ENCODE results near the gene PDZD4.

The PDZD4 gene

DNA sequence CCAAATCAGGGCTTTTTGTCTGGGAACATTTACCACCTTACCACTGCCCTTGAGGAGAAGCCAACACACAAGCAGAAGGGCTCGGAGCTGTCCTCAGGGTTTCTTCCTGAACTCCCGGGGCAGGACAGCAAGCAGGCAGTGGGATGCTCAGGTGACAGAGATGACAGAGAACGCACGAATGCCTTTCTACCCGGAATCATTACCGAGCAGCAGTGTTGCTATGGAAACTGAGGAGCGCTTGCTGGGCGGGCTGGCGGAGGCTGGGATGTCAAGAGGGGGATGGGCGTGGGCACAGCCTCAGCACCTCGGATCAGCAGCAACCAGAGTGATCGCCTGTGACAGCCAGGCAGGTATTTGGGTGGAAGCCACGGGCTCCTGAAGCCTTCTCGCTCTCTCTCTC lies 18.1 kb downstream of the PDZD4 start:
- no peak for DNase-seq (ENCODE audit: low spot score)
- FAIRE-seq: no peak

DNA sequence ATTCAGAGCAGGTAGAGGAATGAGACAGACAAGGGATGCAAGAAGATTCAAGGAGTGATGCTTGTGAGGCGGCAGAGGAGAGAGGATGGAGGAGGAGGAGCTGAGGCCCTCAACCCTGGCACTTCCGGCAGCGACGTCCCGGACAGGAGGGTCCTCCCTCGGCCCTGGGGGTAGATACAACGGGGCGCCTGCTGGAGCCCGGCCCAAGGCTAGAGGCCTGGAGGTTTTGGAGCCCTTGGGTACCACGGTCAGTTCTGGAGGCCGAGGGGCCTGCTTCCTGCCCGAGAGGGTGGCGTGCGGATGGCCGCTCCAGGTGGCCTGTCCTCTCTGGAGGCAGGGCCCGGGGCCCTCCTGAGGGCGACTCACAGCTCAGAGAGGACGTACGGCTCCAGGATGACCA lies 22.4 kb downstream of the PDZD4 start:
- FAIRE-seq: no peak
- no peak for DNase-seq (ENCODE audit: low spot score)

DNA sequence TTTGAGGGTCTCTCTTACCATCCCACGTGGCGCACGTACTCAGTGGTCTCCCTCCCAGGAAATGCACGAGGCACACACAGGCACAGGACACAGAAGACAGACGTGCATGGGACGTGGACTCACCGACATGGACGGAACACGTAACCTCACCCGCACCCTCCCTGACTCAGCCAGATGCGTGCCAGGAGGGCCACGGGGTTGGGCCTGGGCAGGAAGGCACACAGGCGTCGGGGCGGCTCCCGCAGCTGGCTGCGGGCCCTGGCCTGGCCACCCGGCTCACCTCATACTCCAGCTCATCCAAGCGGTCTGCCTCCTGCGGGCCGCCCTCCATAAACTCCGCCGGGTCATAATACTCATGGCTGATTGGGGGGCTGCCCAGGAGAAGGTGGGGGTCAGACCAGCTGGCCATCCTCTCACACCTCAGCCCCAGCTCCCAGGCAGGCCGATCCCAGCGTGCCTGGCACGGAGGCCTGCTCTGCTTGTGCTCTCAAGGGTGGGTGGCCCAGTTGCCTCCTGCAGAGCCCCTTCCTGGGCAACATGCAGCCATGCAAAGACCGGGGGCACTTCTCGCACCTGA lies 23.3 kb downstream of the PDZD4 start:
- FAIRE-seq (no peak), DNase-seq (ENCODE audit: low spot score) (no peak)

DNA sequence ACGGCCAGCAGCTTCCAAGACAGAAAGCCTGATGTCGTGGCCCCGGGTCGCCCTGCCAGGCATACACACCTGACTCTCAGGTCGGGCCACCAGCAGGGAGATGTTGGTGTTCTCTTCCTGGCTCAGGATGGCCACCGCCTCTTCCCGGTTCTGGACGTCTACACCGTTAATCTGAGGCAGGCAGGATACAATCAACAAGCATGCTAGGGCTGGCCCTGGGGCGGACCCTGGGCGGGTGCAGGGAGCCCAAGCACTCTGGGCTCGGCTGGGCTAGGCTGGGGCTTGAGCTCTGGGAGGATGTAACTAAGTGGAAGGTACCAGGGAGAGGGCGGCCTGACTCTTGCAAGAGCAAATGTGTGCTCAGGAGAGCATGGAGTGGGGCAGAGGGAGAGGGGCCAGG lies 24.9 kb downstream of the PDZD4 start:
- DNase-seq (ENCODE audit: low spot score) (no peak), FAIRE-seq (no peak)

DNA sequence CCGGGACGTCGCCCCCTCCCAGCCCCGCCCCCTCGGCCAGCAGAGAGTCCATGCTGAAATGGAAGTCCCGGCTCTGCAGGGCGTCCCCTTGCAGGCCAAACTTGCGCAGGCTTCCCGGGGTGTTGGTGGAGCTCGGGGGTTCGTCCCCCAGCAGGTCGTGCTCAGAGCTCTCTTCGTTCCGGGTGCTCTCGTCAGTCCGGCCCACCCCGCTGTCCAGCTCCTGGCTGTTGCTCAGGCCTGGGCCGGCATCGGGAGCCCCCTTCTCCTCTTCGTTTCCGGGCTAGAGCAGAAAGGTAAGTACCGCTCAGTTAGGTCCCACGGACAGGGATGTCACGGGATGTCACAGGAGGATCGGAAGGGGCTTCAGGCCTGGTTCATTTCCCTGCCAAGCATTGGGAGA lies 25.7 kb downstream of the PDZD4 start:
- DNase-seq (ENCODE audit: low spot score) (no peak), FAIRE-seq (no peak)

DNA sequence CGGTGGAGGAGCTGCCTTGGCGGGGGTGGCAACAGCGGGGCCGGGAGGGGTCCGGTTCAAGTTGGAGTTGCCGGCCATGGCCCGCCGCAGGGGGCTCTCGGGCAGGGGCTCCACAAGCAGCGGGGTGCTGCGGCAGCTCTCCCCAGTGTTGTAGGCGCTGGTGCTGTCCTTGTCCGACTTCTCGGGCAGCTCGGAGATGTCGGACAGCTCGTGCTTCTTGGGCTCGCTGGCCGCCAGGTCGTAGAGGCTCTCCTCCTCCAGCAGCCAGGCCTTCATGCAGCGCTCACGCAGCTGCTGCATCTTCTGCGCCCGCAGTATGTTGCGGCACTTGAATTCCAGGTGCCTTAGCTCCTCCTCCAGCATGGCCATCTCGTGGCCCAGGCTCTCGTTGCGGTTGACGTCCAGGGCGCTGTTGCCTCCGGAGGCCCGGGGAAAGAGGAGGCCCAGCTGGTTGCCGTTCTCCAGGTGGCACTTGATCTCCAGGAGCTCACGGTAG lies 26.2 kb downstream of the PDZD4 start:
- no peak for DNase-seq (ENCODE audit: low spot score)
- no peak for FAIRE-seq

DNA sequence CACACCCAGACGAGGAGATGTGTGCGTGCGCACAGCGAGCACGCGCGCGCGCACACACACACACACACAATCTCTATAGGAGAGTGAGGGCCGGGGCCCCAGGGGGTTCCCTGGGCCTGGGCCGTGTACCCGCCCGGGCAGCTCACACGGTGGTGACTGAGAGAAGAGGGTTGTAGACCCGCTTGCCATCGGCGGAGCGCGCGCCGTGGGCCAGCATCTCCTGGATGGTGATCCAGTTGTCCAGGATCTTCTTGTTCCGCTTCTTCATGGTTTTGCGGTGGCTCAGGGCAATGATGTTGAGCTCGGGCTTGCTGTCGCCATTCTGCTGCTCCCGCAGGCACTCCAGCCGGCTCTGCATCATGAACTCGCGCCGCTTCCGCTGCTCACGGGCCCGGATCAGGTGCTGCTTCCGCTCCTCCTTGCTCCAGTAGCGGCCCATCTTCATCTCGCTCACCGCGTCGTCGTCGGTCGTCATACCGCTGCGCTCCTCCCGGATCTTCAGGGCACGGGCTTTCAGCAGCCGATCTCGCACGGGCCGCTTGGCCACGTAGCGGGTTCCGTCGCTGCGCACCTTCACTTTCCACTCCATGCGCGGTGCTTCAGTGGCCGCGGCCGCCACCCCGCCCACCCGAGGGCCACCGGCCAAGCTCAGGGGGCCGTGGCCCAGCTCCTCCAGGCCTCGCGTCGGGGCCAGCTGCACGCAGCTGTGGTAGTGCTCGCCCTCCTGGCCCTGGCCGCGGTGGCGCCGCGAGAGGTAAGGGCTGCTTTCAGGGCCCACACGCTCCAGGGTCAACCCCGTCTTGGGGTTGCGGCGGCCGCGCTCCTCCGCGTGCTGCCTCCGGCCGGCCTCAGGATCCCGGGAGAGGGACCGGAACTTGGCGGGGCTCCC lies 26.9 kb downstream of the PDZD4 start:
- FAIRE-seq (no peak), DNase-seq (ENCODE audit: low spot score) (no peak)

DNA sequence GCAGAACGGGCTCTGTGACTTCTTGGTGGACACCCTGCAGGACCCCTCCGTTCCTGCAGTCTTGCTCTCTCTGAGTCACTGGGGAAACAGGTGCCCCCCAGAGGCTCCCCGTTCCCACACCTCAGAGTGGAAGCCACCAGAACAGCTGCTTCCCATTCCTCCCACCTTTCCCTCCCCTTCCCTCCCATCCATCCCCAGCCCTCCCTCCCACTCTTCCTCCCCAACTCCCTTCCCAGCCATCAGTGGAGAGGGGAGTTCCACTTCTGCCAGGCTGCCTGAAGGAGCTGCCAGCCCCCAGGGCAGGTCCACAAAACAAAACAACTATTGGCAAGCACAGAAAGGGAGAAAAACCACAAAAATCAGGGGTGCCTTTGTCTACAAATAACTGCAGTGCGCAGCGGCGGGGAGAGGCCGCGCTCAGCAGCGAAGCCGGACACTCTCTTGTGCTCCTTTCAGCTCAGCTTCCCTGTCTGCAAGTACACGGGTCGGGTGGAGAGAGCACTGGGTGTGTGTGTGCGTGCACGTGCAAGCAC lies 27.8 kb downstream of the PDZD4 start:
- FAIRE-seq (no peak), DNase-seq (ENCODE audit: low spot score) (no peak)

DNA sequence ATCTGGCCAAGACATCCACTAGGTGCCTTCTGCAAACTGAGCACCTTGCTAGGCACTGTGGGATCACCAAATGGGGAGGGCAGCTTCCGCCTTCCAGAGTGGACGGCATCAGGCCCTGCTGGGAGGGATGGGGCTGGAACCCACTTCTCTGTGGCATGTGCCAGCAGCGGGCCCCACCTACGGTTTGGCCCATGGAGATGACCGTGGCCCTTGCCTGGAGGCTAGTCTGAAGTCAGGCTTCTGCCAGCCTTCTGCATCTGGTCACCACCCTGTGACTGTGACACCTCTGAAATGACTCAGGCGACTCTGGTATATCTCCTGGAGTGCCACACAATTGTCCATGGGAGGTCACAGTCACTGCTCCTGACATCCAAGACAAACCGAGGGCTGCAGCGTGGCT lies 28.7 kb downstream of the PDZD4 start:
- no peak for FAIRE-seq

DNA sequence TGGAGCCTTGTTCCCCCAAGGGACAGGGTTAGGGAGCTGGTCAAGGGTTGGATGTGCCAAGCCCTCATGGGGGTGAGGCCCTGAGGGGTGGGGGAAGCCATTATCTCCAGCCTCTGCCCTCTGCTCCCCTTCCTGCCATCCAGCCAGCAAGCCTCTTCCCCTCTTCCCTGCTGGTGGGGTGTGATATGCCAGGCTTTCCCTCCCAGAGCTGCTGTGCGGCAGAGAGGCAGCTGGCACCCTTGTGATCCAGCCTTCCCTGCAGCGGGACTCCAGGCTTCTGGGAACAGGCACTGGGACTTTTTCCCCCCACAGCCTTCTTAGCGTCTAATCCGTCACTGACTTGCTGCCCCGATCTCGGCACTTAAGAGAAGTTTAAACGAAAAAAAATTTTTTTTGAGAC lies 29.6 kb downstream of the PDZD4 start:
- FAIRE-seq (no peak), DNase-seq (ENCODE audit: low spot score) (no peak)

More for the DNA sequence above, 28.7 kb downstream of the PDZD4 start:
- DNase-seq (ENCODE audit: low spot score): no peak

DNA sequence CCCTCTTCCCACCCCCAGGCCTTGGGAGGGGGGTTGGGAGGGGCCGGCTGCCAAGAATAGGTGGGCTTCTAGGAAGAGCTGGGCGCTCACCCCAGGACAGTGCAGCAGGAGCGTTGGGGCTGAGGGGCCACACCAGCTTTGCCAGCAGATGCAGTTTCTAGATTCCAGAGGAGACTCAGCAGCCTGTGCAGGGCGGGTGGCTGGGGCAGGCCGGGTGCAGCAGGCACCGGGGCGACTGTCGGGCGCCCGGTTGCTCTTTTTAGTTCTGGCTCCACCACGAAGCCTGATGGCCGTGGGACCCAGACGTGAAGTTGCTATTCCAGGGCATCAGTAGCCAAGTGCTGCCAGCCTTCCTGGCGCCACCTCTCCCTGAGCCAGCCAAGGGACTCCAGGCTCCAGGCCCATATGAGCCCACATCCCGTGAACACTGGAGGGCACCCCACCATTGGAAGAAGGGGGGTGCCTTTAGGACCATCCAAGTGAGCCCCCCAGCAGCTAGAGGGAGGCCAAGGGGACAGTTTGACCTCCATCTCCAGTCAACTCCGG lies 30.1 kb downstream of the PDZD4 start:
- no peak for DNase-seq (ENCODE audit: low spot score)
- FAIRE-seq: no peak

DNA sequence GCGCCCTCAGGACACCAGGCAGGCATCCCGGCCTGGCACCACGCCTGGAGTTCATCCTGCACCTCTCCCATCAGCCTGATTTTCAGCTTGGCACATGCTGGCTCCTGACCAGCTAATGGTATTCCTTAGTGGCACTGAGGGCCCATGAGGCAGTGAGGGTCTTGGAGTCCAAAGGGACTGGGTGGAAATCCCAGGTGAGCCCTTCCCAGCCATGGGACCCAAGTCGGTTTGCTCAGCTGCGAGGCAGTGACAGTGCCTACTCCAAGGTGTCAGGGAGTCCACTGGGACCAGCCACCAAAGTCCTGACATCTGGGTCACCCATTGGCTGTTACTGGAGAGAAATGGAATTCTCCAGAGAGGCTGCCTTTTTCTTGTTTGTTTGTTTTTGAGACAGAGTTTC lies 31.0 kb downstream of the PDZD4 start:
- FAIRE-seq (no peak), DNase-seq (ENCODE audit: low spot score) (no peak)

DNA sequence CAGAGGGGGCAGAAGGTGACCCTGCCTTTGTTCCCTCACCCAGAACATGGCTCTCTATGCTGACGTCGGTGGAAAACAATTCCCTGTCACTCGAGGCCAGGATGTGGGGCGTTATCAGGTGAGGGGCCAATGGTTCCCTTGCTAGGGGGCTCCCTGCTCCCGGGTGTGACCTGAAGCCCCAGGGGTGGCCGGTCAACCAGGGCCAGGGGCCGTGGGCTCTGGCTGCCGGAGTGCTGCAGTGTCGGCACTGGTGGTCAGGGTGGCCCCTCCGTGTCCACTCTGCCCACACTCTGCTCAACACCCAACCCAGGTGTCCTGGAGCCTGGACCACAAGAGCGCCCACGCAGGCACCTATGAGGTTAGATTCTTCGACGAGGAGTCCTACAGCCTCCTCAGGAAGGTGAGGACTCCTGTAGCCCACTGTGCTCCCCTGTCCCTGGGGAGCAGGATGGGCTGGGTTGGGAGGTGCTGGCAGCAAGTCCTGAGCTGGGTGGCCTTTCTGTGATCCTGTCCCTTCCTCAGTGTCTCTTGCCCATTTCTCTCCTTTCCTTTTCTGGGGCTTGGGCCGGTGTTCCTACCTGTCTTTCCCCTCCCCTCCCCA lies 32.8 kb downstream of the PDZD4 start:
- DNase-seq (ENCODE audit: low spot score) (no peak), FAIRE-seq (no peak)

DNA sequence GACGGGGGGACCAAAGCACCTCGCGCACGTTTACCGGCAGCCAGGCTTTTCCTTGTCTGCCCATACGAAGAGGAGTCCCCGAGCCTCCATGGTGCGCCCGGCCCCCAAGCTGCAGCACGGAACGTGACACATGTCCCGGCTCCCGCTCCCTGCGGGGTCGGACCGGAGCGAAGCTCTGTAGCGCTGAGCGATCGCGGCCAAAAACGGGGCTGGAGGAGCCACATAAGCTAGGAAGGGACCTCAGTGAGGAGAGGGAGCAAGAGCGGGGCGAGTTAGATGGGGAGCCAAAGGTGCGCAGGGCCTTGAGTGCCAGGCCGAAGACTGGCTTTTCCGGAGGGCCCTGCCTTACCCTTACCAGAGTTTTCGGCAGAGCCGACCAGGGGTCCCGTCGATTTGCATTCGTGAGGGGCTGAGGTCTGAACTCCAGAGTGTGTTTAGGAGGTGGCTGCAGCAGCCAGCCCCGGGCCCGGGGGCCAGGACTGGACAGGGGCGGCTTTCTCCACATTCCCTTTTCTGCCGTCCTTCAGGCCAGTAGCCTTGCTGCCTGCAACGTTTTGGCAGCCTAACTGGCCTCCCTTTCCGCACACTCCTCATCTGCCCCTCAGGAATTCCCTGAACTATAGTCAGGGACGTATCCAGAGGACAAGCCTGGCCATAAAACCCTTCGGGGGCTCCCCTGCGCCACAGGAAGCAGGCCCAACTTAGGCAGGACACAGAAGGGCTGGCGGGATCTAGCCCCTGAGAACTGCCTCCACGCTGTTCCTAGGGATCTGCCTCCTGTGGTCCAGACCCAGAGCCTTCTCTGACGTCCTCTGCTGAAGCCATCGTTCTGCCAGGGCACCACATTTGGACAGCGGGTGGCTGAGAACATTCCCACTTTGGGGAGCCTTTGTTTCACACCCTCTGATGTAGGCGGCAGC lies 35.2 kb downstream of the PDZD4 start:
- FAIRE-seq (no peak), DNase-seq (ENCODE audit: low spot score) (no peak)

DNA sequence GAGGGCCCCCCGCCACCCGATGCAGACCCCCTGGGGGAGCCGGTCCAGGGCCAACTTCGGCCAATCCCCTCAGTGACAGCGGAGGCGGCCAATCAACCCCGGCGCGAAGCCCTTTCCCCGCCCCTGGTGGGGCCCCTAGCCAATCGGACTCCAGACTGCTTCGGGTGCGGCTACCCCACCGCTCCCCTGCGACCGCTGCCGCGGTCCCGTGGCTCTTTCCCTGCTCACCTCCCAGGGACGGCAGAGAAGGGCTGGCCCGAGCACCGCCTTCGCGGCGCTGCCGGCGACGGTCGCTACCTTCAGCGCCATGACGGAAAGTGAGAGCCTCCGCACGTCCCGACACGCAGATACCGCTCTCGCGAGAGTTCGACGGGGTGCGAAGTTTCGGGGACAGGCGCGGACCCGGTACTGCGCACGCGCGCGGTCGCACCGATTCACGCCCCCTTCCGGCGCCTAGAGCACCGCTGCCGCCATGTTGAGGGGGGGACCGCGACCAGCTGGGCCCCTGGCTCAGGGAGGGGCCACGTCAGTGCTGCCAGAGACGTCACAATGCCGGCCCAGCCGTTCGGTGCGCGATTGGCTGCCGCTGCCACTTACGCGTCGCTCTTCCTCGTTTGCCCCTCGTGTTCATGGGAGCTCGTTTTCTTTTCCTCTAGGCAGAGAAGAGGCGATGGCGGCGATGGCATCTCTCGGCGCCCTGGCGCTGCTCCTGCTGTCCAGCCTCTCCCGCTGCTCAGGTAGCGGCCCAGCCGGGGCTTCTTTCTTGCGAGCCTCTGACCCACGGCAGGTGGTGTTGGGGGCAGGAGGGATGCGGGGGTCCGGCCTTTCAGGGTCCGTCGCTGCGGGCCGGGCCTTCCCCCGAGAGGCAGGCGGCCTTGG lies 36.1 kb downstream of the PDZD4 start, which contains the start of the genes IDH3G and SSR4:
Gene IDH3G (minus strand): TSS at position 358 of the 879 bp plus-strand sequence. CDS start 49 bp downstream, at position 309.
Gene SSR4 (plus strand): TSS at position 651 of the 879 bp plus-strand sequence. CDS start 20 bp downstream, at position 671.
- peak; percentile 84 for FAIRE-seq

DNA sequence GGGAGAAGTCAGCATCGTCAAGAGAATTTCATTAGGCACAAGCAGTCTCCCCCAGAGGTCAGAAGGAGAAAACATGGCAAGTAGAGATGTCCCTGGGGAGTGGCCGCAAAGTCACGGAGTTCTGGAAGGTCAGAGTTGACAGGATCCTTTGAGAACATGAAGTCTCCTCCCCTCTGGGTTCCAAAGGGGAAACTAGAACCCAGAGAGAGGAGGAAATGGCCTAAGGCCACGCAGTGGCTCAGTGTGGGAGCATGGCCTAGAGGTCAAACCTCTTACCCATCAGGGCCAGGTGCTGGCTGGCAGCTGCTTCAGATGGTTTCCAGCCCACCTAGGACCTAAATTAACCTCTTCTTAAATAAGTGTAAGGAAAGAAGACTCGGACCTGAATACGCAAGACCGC lies 37.1 kb downstream of the PDZD4 start:
- FAIRE-seq (no peak), DNase-seq (ENCODE audit: low spot score) (no peak)

More for the DNA sequence above, 36.1 kb downstream of the PDZD4 start, which contains the start of the genes IDH3G and SSR4:
- DNase-seq (ENCODE audit: low spot score): peak; percentile 98

DNA sequence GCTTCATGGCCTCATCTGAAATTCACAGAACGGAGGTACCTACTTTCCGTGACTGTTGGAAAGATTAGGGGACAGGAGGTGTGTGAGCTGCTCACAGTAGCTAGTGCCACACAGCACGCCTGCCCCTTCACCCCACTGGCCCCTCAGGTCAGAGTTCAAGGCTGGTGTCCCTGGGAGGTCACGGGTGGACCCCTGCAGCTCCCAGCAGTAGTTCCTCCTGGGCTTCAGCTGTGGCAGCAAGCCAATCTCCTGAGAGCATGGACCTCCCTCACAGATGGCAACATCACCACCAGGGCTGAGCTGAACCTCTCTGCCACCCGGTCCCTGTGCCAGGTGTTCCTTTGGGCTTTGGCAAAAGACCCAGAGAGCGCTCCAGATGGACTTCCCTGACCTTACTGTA lies 38.0 kb downstream of the PDZD4 start:
- DNase-seq (ENCODE audit: low spot score): no peak
- no peak for FAIRE-seq

DNA sequence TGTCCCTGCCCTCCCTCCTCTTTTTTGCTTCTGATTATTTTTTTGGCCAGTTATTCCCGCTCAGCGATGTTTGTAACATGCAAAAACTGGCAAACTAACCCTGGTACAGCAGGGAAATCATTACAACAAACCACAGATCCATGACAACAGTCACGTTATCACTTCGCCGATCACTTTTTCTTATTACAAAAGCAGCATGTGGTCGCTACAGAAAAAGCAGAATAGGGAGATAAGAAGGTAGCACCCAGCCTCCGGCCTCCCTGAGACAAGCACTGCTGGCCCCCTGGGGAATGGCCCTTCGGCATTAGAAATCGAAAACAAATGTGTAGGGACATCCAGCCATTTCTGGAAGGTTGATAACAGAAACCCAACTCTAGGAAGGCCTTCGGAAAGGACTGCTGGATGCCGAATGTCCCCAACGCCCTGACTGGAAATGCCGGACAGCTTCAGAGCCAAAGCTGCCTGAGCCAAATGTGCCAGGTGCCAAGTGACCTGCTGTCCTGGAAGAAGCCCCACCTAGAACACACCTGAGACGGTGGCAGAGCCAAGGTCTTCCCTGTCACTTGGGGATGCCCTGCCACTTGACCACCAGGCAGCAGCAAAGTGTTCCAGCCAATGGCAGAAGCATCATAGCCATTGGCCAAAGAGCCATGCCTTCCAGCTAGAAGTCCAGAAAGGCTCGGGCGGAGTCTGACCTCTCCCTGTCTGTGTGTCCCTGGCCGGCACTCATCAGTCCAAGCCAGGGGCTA lies 39.1 kb downstream of the PDZD4 start:
- FAIRE-seq: no peak

DNA sequence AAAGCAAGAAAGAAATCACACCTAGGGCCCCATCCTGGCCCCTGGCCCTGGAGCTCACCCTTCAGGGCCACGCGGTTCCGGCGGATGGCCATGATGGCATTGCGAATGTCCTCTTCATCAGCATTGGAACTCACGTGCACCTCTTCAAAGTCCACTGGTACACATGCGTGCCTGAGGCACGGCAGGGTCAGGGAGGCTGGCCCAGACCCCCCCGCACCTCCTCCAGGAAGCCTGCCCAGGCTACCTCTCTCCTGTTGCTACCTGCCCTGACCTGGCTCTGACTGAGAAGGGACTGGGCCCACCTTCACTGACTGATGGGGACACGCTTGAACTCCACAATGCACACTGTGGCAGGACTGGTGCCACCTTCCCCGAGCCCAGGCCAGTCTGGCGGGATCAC lies 40.7 kb downstream of the PDZD4 start:
- FAIRE-seq (no peak), DNase-seq (ENCODE audit: low spot score) (no peak)

More for the DNA sequence above, 39.1 kb downstream of the PDZD4 start:
- DNase-seq (ENCODE audit: low spot score): no peak
